B cell (primary cell): ENCODE results near the gene ARHGAP22. TPM values are rescaled to one million over a fixed set of nuclear protein-coding genes. Genes with fewer than 3 reads are reported as not detected.

ENCODE experiments used
- ATAC-seq: fragments of 200-7000 bp; cut with Tn5 transposase; one replicate; pipeline ENCODE4 v1.10.0; 2021; ENCODE audit warnings: low read depth, mild to moderate bottlenecking, moderate number of reproducible peaks, moderate library complexity
- CTCF ChIA-PET: fragments of 350-600 bp; sonication (Branson Sonifier 250); formaldehyde crosslinking; loops from one replicate; lab custom pipeline; 2021; ENCODE audit warnings: antibody characterized with exemption, inconsistent platforms; lab: Charles Lee
- POLR2A ChIA-PET: fragments of 350-600 bp; sonication (Branson Sonifier 250); formaldehyde crosslinking; loops from one replicate; lab custom pipeline; 2021; ENCODE audit warnings: antibody characterized with exemption; lab: Charles Lee
- DNase-seq: peaks from one replicate; pipeline ENCODE4 v3.0.0; 2013
- H2AFZ ChIP-seq: 2 replicates; pipeline ENCODE4 v1.6.1; 2012; ENCODE audit warnings: mild to moderate bottlenecking, low read depth, low read length; ENCODE audit not compliant: insufficient read depth, poor library complexity, severe bottlenecking
- H3K27ac ChIP-seq, 2 donors: 1 replicate in 1 of 2; 2 replicates in 1 of 2; pipeline ENCODE4 v1.5.1; 2012 to 2013; ENCODE audit warnings: low read length in 2 of 2, mild to moderate bottlenecking in 2 of 2, moderate library complexity in 1 of 2
- H3K27me3 ChIP-seq, 4 experiments: fragments of 200-600 bp in 1 of 4; sonication (generic) in 1 of 4; replicated peaks in 1 of 4; 1 replicate in 2 of 4; 2 replicates in 2 of 4; pipeline versions ENCODE4 v1.6.1 to v1.7.0; 2013 to 2016; ENCODE audit warnings: low read length in 3 of 4, mild to moderate bottlenecking in 2 of 4, mixed read lengths in 1 of 4, moderate library complexity in 1 of 4; ENCODE audit not compliant: insufficient read depth in 4 of 4, control insufficient read depth in 3 of 4; ENCODE audit errors: control extremely low read depth in 1 of 4
- H3K36me3 ChIP-seq, 2 experiments: replicated peaks in 1 of 2; 1 replicate in 1 of 2; 2 replicates in 1 of 2; pipeline versions ENCODE4 v1.6.1 to v1.7.1; 2013; ENCODE audit warnings: low read length in 1 of 2; ENCODE audit not compliant: insufficient read depth in 2 of 2, control insufficient read depth in 1 of 2; ENCODE audit errors: control extremely low read depth in 1 of 2, extremely low read depth in 1 of 2
- H3K4me1 ChIP-seq, 2 donors: fragments of 200-600 bp in 1 of 2; sonication (generic) in 1 of 2; 1 replicate in 1 of 2; 2 replicates in 1 of 2; pipeline versions ENCODE4 v1.5.1 to v1.6.1; 2013 to 2017; ENCODE audit warnings: low read length in 2 of 2; ENCODE audit not compliant: control insufficient read depth in 2 of 2, insufficient read depth in 2 of 2
- H3K4me2 ChIP-seq: replicated peaks from 2 replicates; pipeline ENCODE3; 2012; ENCODE audit warnings: mild to moderate bottlenecking, low read depth, low read length; ENCODE audit not compliant: poor library complexity, severe bottlenecking
- H3K4me3 ChIP-seq, 5 experiments: fragments of 200-600 bp in 1 of 5; sonication (generic) in 1 of 5; 1 replicate in 3 of 5; 2 replicates in 2 of 5; pipeline versions ENCODE4 v1.5.1 to v1.7.0; 2011 to 2016; ENCODE audit warnings: low read length in 4 of 5, mild to moderate bottlenecking in 4 of 5, low read depth in 2 of 5, control low read depth in 1 of 5, moderate library complexity in 1 of 5; ENCODE audit not compliant: insufficient read depth in 1 of 5; ENCODE audit errors: control extremely low read depth in 1 of 5, extremely low read depth in 1 of 5
- H3K79me2 ChIP-seq: fragments of 200-600 bp; sonication (generic); one replicate; pipeline ENCODE4 v1.6.0; 2016; ENCODE audit warnings: low read length; ENCODE audit not compliant: control insufficient read depth, insufficient read depth
- H3K9ac ChIP-seq: fragments of 200-600 bp; sonication (generic); 2 replicates; pipeline ENCODE4 v1.6.1; 2017; ENCODE audit warnings: mild to moderate bottlenecking, low read length, moderate library complexity
- H3K9me3 ChIP-seq, 3 donors: one replicate each; pipeline versions ENCODE4 v1.6.1 to v1.7.1; 2013; ENCODE audit warnings: low read length in 2 of 3; ENCODE audit not compliant: control insufficient read depth in 2 of 3, insufficient read depth in 1 of 3; ENCODE audit errors: control extremely low read depth in 1 of 3
- H4K20me1 ChIP-seq: 2 replicates; pipeline ENCODE4 v1.6.0; 2012; ENCODE audit warnings: mild to moderate bottlenecking, low read length; ENCODE audit not compliant: insufficient read depth, control insufficient read depth, poor library complexity, severe bottlenecking
- H3K27ac Mint-ChIP-seq: one replicate; pipeline ENCODE4 v1.8.0; 2021; ENCODE audit warnings: mixed read lengths
- H3K27me3 Mint-ChIP-seq: one replicate; pipeline ENCODE4 v1.8.0; 2021; ENCODE audit warnings: mixed read lengths
- H3K4me1 Mint-ChIP-seq: one replicate; pipeline ENCODE4 v1.8.0; 2021; ENCODE audit warnings: mixed read lengths
- H3K4me3 Mint-ChIP-seq: one replicate; pipeline ENCODE4 v1.8.0; 2021; ENCODE audit warnings: mixed read lengths
- H3K9me3 Mint-ChIP-seq: one replicate; pipeline ENCODE4 v1.8.0; 2022; ENCODE audit warnings: mixed read lengths; ENCODE audit not compliant: insufficient read depth
- CTCF ChIP-seq: fragments of 200-600 bp; IDR thresholded peaks from one replicate; pipeline ENCODE4 v1.8.0; 2022; ENCODE audit warnings: antibody characterized with exemption, mild to moderate bottlenecking
- EZH2 ChIP-seq: IDR thresholded peaks from 2 replicates; pipeline ENCODE4 v1.6.1; 2012; ENCODE audit warnings: borderline replicate concordance, low read depth, mild to moderate bottlenecking, moderate library complexity, low read length; ENCODE audit not compliant: insufficient read depth, poor library complexity, severe bottlenecking
- WGBS: methylation state at CpG from one replicate; pipeline ENCODE4 v1.1.5; 2013; ENCODE audit warnings: missing lambda C conversion rate; ENCODE audit not compliant: insufficient coverage; 5-methylcytosine and 5-hydroxymethylcytosine counted together
- intact Hi-C: fragments of 100-400 bp; cut with micrococcal nuclease; formaldehyde crosslinking; loops from one replicate; pipeline ENCODE4 v1.10.0; 2022
- polyA plus RNA-seq: library from polyadenylated mRNA; depleted of rRNA; stranded (reverse); fragments of >200 nt; gene quantifications from 2 replicates; pipeline ENCODE4 v1.2.3, GENCODE V29; 2012
- total RNA-seq, 2 donors: library from RNA; stranded (reverse); fragments of 120-200 nt in 1 of 2; gene quantifications; 1 replicate in 1 of 2; 2 replicates in 1 of 2; pipeline versions ENCODE4 v1.2.3 to v1.2.4, GENCODE V29; 2013 to 2022

Gene ARHGAP22
- total and polyA plus RNA-seq, 2 donors (not counting 1 experiment from before 2014, with no cell fraction given), result 1.9 to 2.0 TPM

- DNase-seq, result no peak
- Mint-ChIP-seq H3K27me3 (peaks cover 30% of the 10 kb centered on the region), H3K4me3 (no peak overlapping the region), H3K9me3 (no peaks in the 10 kb centered on the region), H3K4me1 (peaks cover 31% of the 10 kb centered on the region), H3K27ac (no peak overlapping the region)
- no peak overlapping the region for H2AFZ ChIP-seq
- H4K20me1 ChIP-seq, result no peaks in the 10 kb centered on the region
- no peaks in the 10 kb centered on the region for H3K36me3 ChIP-seq
- H3K4me1 ChIP-seq, result peaks cover 26 to 28% of the 10 kb centered on the region in 2 donors
- H3K27ac ChIP-seq, result no peak overlapping the region
- H3K9me3 ChIP-seq, result peaks cover 0 to 10% (median 10%) of the 10 kb centered on the region in 3 donors
- H3K4me3 ChIP-seq, result no peak overlapping the region
- peak overlapping the region; percentile 9 for H3K4me2 ChIP-seq
- intact Hi-C loops, result no loop called here
- no peak for ATAC-seq
- peaks cover 0 to 20% (median 15%) of the 10 kb centered on the region in 4 experiments for H3K27me3 ChIP-seq
- ChIA-PET POLR2A (no interaction called here), CTCF (interaction anchor here (0.9 kb wide), 1 partner anchor 117 kb away, joined by 3 read pairs; no protein-coding TSS in a partner anchor)
- no peaks in the 10 kb centered on the region for H3K79me2 ChIP-seq
- no peak overlapping the region for H3K9ac ChIP-seq
- no peak for TF ChIP-seq EZH2
- TF ChIP-seq CTCF, result no peak
- 84% methylated on average over 4 of the region's 4 CpGs for WGBS
Measured at GRCh38 chr10:48518986-48519385, 85.9 kb downstream of the ARHGAP22 start.

- Histone ChIP-seq H3K79me2 (no peaks in the 10 kb centered on the region), H2AFZ (peak overlapping the region; percentile 59), H3K4me1 (peaks cover 22 to 24% of the 10 kb centered on the region in 2 donors), H3K36me3 (no peaks in the 10 kb centered on the region), H3K4me3 (no peak overlapping the region), H4K20me1 (no peaks in the 10 kb centered on the region), H3K27me3 (peaks cover 0 to 17% (median 12%) of the 10 kb centered on the region in 4 experiments), H3K9me3 (peaks cover 0 to 12% (median 8%) of the 10 kb centered on the region in 3 donors), H3K4me2 (peak overlapping the region; percentile 31), H3K27ac (no peak overlapping the region), H3K9ac (no peak overlapping the region)
- TF ChIP-seq EZH2 (no peak), CTCF (no peak)
- Mint-ChIP-seq H3K27me3 (peaks cover 29% of the 10 kb centered on the region), H3K9me3 (peaks cover 2% of the 10 kb centered on the region), H3K27ac (peak overlapping the region; percentile 23), H3K4me1 (peaks cover 31% of the 10 kb centered on the region), H3K4me3 (no peak overlapping the region)
- POLR2A ChIA-PET, result no interaction called here
- ATAC-seq (peak; percentile 56), DNase-seq (peak; percentile 40)
- WGBS, result 44% methylated on average over 13 of the region's 13 CpGs
- CTCF ChIA-PET, result no interaction called here
- intact Hi-C loops, result no loop called here
Measured at GRCh38 chr10:48517911-48518811, 86.7 kb downstream of the ARHGAP22 start.
